Lower lobe of right lung (tissue), 2 donors: Measurements from ENCODE around the gene TMEM150A. TPM values are rescaled to one million over a fixed set of nuclear protein-coding genes. Genes with fewer than 3 reads are reported as not detected.

Experiments used
- ATAC-seq, 2 donors: fragments of 200-7000 bp; cut with Tn5 transposase; one replicate each; pipeline ENCODE4 v1.9.1; 2020 to 2022; ENCODE audit warnings: mild to moderate bottlenecking in 2 of 2, moderate library complexity in 2 of 2
- DNase-seq: peaks from one replicate; pipeline ENCODE4 v3.0.0-alpha.2; 2020
- H3K27ac ChIP-seq: fragments of 200-600 bp; one replicate; pipeline ENCODE4 v1.8.0; 2022
- H3K27me3 ChIP-seq: fragments of 200-600 bp; one replicate; pipeline ENCODE4 v1.8.0; 2022; ENCODE audit warnings: low read depth
- H3K36me3 ChIP-seq: fragments of 200-600 bp; one replicate; pipeline ENCODE4 v1.8.0; 2022; ENCODE audit warnings: mild to moderate bottlenecking
- H3K4me1 ChIP-seq: fragments of 200-600 bp; one replicate; pipeline ENCODE4 v1.8.0; 2022
- H3K4me3 ChIP-seq: fragments of 200-600 bp; one replicate; pipeline ENCODE4 v1.8.0; 2022; ENCODE audit warnings: mild to moderate bottlenecking
- H3K9me3 ChIP-seq: fragments of 200-600 bp; one replicate; pipeline ENCODE4 v1.8.0; 2022
- intact Hi-C: fragments of 100-400 bp; cut with DNase I; formaldehyde crosslinking; loops from one replicate; pipeline ENCODE4 v1.11.0; 2022
- long read RNA-seq: library from polyadenylated mRNA; unstranded; transcript quantifications from one replicate; pipeline ENCODE4 v2.0.0, GENCODE V29; 2021
- total RNA-seq: library from RNA; stranded (reverse); fragmentation: NEBNext Ultra II Directional; extraction: Animal tissue kit (Norgen Biotek cat#: 25700); gene quantifications from one replicate; pipeline ENCODE4 v1.2.1, GENCODE V29; 2021
- TF ChIP-seq, protein P1 (sequence below): fragments of 200-600 bp; IDR thresholded peaks from one replicate; pipeline ENCODE4 v1.8.0; 2022; ENCODE audit warnings: antibody characterized with exemption, mild to moderate bottlenecking
- donor health status: DM: no; HTN: yes; CAD: no; lungs with severe emphysema.

The TMEM150A gene, protein sequence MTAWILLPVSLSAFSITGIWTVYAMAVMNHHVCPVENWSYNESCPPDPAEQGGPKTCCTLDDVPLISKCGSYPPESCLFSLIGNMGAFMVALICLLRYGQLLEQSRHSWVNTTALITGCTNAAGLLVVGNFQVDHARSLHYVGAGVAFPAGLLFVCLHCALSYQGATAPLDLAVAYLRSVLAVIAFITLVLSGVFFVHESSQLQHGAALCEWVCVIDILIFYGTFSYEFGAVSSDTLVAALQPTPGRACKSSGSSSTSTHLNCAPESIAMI
- total RNA-seq, result 28.9 TPM
- long read RNA-seq, transcript TMEM150A-202 (8 exons, 1,518 nt), result major isoform, 23 of 45 reads
- long read RNA-seq, transcript TMEM150A-203 (7 exons, 1,776 nt), result minor isoform, 5 of 45 reads
- long read RNA-seq, partial matches to known transcripts, result 8 of 45 reads
- long read RNA-seq, other reads (novel, unspliced or antisense), result 6 of 45 reads

GRCh38 chr2:85602476-85603234, at the start of gene TMEM150A:
Gene TMEM150A, minus strand, starts transcription at chr2:85602698. Its CDS starts 750 bp downstream, at chr2:85601948.
- H3K36me3 ChIP-seq, result peaks cover 41% of the 10 kb centered on the region
- ATAC-seq, result peak; percentile 95 to 96
- peak within 1 kb of the TSS; percentile 82 for H3K4me3 ChIP-seq
- TF ChIP-seq, protein P1, sequence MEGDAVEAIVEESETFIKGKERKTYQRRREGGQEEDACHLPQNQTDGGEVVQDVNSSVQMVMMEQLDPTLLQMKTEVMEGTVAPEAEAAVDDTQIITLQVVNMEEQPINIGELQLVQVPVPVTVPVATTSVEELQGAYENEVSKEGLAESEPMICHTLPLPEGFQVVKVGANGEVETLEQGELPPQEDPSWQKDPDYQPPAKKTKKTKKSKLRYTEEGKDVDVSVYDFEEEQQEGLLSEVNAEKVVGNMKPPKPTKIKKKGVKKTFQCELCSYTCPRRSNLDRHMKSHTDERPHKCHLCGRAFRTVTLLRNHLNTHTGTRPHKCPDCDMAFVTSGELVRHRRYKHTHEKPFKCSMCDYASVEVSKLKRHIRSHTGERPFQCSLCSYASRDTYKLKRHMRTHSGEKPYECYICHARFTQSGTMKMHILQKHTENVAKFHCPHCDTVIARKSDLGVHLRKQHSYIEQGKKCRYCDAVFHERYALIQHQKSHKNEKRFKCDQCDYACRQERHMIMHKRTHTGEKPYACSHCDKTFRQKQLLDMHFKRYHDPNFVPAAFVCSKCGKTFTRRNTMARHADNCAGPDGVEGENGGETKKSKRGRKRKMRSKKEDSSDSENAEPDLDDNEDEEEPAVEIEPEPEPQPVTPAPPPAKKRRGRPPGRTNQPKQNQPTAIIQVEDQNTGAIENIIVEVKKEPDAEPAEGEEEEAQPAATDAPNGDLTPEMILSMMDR, result peak; percentile 58
- DNase-seq, result peak; percentile 98
- intact Hi-C loops, result no loop called here
- H3K27me3 ChIP-seq, result no peaks in the 10 kb centered on the region
- H3K9me3 ChIP-seq, result no peaks in the 10 kb centered on the region
- H3K27ac ChIP-seq, result peak within 1 kb of the TSS; percentile 90
- peaks cover 60% of the 10 kb centered on the region for H3K4me1 ChIP-seq

- Histone ChIP-seq H3K4me3 (no peak overlapping the region), H3K9me3 (no peaks in the 10 kb centered on the region), H3K27ac (peak overlapping the region; percentile 56), H3K36me3 (peaks cover 63% of the 10 kb centered on the region), H3K4me1 (peaks cover 28% of the 10 kb centered on the region), H3K27me3 (no peaks in the 10 kb centered on the region)
- TF ChIP-seq, protein P1, result no peak
- intact Hi-C loops, result no loop called here
- no peak for ATAC-seq
- no peak for DNase-seq
Measured at GRCh38 chr2:85652056-85652455, 49.6 kb upstream of the TMEM150A start.

- no peak overlapping the region for H3K27ac ChIP-seq
- intact Hi-C loops, result no loop called here
- peaks cover 68% of the 10 kb centered on the region for H3K36me3 ChIP-seq
Measured at GRCh38 chr2:85651097-85651496, 48.6 kb upstream of the TMEM150A start.

GRCh38 chr2:85650456-85650855, 48.0 kb upstream of the TMEM150A start:
- peaks cover 74% of the 10 kb centered on the region for H3K36me3 ChIP-seq
- H3K9me3 ChIP-seq, result no peaks in the 10 kb centered on the region
- H3K27me3 ChIP-seq, result no peaks in the 10 kb centered on the region
- TF ChIP-seq, protein P1, result no peak
- H3K4me3 ChIP-seq, result no peak overlapping the region
- peaks cover 28% of the 10 kb centered on the region for H3K4me1 ChIP-seq
- H3K27ac ChIP-seq, result no peak overlapping the region
- no peak for ATAC-seq
- no peak for DNase-seq
- intact Hi-C loops, result no loop called here

More at GRCh38 chr2:85651097-85651496, 48.6 kb upstream of the TMEM150A start:
- ATAC-seq, result no peak
- H3K4me1 ChIP-seq, result peaks cover 28% of the 10 kb centered on the region
- no peak for DNase-seq
- H3K27me3 ChIP-seq, result no peaks in the 10 kb centered on the region
- no peaks in the 10 kb centered on the region for H3K9me3 ChIP-seq
- TF ChIP-seq, protein P1, result no peak
- no peak overlapping the region for H3K4me3 ChIP-seq

DNA sequence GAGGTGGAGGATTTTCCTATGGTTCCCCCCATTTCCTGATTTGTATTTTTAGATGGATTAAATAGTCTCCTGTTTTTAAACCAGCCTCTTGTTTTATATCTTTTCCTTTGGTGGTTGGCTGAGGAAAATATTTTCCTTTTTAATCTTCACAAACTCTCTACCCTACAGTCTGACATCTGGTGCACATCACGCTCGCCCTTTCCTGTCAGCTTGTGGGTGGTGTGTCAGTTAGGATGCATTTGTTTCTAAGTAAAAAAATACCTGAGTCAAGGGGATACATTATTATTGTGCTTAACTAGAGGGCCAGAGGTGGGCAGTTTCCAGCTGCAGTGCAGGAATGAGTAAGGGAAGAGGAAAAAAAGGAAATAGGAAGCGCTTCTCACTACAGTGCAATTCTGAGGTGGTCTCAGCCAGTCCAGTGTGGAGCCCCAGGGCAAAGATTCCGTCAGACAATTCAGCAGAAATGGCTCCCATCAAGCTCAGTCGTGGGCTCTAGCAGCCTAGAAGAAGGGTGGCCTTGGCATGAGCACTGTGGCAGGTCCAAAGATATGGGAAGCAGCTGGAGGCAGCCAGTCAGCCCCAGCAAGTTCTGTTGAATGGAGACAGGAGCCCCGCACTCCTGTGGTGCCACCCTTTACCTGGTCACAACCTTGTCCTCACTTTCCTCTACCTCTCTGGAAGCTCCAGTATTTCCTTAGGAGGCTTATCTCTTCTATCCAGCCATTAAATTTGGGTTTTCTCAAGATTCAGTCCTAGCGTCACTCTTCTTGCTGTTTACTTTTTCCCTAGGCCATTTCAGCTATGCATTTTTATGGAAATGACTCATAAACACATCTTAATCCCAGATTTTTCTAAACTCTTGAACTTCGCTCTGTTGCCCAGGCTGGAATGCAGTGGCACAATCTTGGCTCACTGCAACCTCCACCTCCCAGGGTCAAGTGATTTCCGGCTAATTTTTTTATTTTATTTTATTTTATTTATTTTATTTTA, 47.0 kb upstream of the TMEM150A start:
- DNase-seq, result no peak
- TF ChIP-seq, protein P1, result no peak
- H3K36me3 ChIP-seq, result peaks cover 84% of the 10 kb centered on the region

More for the DNA sequence above, 47.0 kb upstream of the TMEM150A start:
- Histone ChIP-seq H3K4me3 (no peak overlapping the region), H3K9me3 (no peaks in the 10 kb centered on the region), H3K27me3 (no peaks in the 10 kb centered on the region), H3K4me1 (peaks cover 28% of the 10 kb centered on the region), H3K27ac (peak overlapping the region; percentile 25)
- intact Hi-C loops, result no loop called here
- ATAC-seq, result no peak
